ENCODE data around the gene CHST9. TPM values are rescaled to one million over a fixed set of nuclear protein-coding genes. Genes with fewer than 3 reads are reported as not detected.
"Not testable (repeated sequence)": the region's sequence is repeated elsewhere in the genome, so short reads cannot be mapped to it uniquely, and the experiment has no call there.

The CHST9 gene, protein sequence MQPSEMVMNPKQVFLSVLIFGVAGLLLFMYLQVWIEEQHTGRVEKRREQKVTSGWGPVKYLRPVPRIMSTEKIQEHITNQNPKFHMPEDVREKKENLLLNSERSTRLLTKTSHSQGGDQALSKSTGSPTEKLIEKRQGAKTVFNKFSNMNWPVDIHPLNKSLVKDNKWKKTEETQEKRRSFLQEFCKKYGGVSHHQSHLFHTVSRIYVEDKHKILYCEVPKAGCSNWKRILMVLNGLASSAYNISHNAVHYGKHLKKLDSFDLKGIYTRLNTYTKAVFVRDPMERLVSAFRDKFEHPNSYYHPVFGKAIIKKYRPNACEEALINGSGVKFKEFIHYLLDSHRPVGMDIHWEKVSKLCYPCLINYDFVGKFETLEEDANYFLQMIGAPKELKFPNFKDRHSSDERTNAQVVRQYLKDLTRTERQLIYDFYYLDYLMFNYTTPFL
- polyA plus RNA-seq (2011; rRNA removed) (0.03 and 0.06 TPM in 2 replicates), polyA plus RNA-seq (2017; fragmentation: RNase III; extraction: RNeasy Plus Mini Kit Qiagen cat#74134 plus additional on column Dnase treatment) (not detected in 3 replicates), polyA minus RNA-seq (2011; rRNA and poly(A)+ RNA removed) (not detected in 2 replicates)
- polyA plus RNA-seq (2012; cell fraction: cytosol; rRNA removed), result not detected in 2 replicates
- polyA plus RNA-seq (2012; cell fraction: nucleus; rRNA removed), result not detected in 2 replicates

DNA sequence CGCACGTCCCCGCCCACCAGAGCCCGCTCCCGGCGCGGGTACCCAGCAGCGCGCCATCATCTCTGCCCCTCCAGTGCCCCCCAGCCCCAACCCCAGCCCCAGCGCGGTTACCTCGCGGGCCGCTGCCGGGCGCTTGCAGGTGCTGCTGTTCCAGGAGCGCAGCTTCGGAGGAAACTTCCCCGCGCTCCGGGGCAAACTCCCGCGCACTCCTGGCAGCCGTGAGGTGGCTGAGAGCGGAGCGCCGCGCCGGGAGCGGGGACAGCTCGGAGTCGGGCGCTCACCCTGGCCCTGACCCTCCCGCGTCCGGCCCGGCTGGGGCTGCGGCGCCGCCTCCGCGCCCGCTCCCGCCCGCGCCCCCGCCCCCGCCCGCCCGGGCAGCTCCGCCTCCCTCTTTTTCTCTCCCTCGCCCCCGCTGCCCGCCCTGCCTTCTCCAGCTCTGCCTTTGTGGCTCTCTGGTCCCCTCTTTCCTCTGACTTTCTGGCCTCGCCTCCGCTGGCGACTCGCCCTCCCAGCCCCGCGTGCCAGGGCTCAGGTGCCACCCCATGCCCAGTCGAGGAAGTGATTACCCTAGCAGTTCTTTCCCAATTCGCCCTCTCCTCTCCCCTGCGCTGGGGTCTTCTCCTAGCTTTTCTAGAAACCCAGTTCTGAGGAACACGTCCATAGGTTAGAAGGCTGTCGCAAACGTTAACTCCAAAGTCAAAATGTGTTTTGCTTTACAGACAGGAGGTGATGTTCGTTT lies at the start of gene CHST9:
Gene CHST9 (minus strand): TSS at position 284 of the 739 bp plus-strand sequence. CDS start 42,499 bp downstream, outside the sequence.
- 7% methylated on average over 31 of the region's 67 CpGs for WGBS (ENCODE audit: missing lambda C conversion rate)
- ChIA-PET CTCF (no interaction called here), POLR2A (no interaction called here)
- H3K9me3 ChIP-seq, result no peaks in the 10 kb centered on the region
- no peak for FAIRE-seq
- H3K4me1 ChIP-seq, result no peaks in the 10 kb centered on the region
- peak within 1 kb of the TSS; percentile 75 for H3K4me2 ChIP-seq
- no peak within 1 kb of the TSS for H3K27ac ChIP-seq
- DNase-seq (ENCODE audit: low read depth in 1 of 2, low spot score in 1 of 2), result no peak
- peak; percentile 39 to 52; a peak in 4 of 6 replicates for ATAC-seq
- no peak for TF ChIP-seq HDAC2 (IDR thresholded peaks at IDR 0.05)
- TF ChIP-seq HES2 (IDR thresholded peaks at IDR 0.05), result no peak
- no peak for TF ChIP-seq KDM5A (IDR thresholded peaks at IDR 0.05)
- TF ChIP-seq CBX8 (IDR thresholded peaks at IDR 0.05), result no peak
- no peak for TF ChIP-seq FOSB (CRISPR knock-in tag; IDR thresholded peaks at IDR 0.05)
- no peak for TF ChIP-seq EHF (CRISPR knock-in tag; IDR thresholded peaks at IDR 0.05)
- TF ChIP-seq MAFK (IDR thresholded peaks at IDR 0.05; ENCODE audit: partially characterized antibody), result no peak
- TF ChIP-seq NPAS2 (CRISPR knock-in tag; IDR thresholded peaks at IDR 0.05; ENCODE audit: borderline replicate concordance), result no peak
- no peak for TF ChIP-seq EP300 (IDR thresholded peaks at IDR 0.05)
- TF ChIP-seq NFE2L2 (conservative IDR thresholded peaks at IDR 0.05; ENCODE audit: low read length), result no peak
- TF ChIP-seq CBX2 (IDR thresholded peaks at IDR 0.05; ENCODE audit: borderline replicate concordance, low read depth), result no peak
- TF ChIP-seq CHD4 (IDR thresholded peaks at IDR 0.05; ENCODE audit: borderline replicate concordance), result no peak
- peak within 1 kb of the TSS; percentile 33 for H3K4me3 ChIP-seq

GRCh38 chr18:27232355-27232754 lies 47.2 kb upstream of the CHST9 start:
- H3K27ac ChIP-seq; H3K4me3 ChIP-seq; POLR2A ChIA-PET; H3K9me3 ChIP-seq; ATAC-seq; H3K4me2 ChIP-seq; CTCF ChIA-PET; H3K4me1 ChIP-seq; DNase-seq (ENCODE audit: low read depth in 1 of 2, low spot score in 1 of 2); FAIRE-seq: not testable (repeated sequence)
- 45% methylated on average over 6 of the region's 6 CpGs for WGBS (ENCODE audit: missing lambda C conversion rate)

- CTCF ChIA-PET; POLR2A ChIA-PET; H3K27ac ChIP-seq; H3K4me3 ChIP-seq; FAIRE-seq; ATAC-seq; H3K4me1 ChIP-seq; H3K4me2 ChIP-seq; H3K9me3 ChIP-seq; DNase-seq (ENCODE audit: low read depth in 1 of 2, low spot score in 1 of 2): not testable (repeated sequence)
- WGBS (ENCODE audit: missing lambda C conversion rate), result 60% methylated on average over 6 of the region's 6 CpGs
These were observed 46.6 kb upstream of the CHST9 start for GRCh38 chr18:27231671-27232070.

GRCh38 chr18:27231221-27231620 lies 46.1 kb upstream of the CHST9 start:
- H3K4me1 ChIP-seq; CTCF ChIA-PET; ATAC-seq; POLR2A ChIA-PET; H3K4me3 ChIP-seq; H3K4me2 ChIP-seq; FAIRE-seq; DNase-seq (ENCODE audit: low read depth in 1 of 2, low spot score in 1 of 2); H3K9me3 ChIP-seq; H3K27ac ChIP-seq: not testable (repeated sequence)
- 13% methylated on average over 5 of the region's 5 CpGs for WGBS (ENCODE audit: missing lambda C conversion rate)

GRCh38 chr18:27227721-27228120 lies 42.6 kb upstream of the CHST9 start:
- no peaks in the 10 kb centered on the region for H3K4me1 ChIP-seq
- FAIRE-seq (no peak), ATAC-seq (no peak), DNase-seq (ENCODE audit: low read depth in 1 of 2, low spot score in 1 of 2) (no peak)
- ChIA-PET CTCF (no interaction called here), POLR2A (no interaction called here)
- no peak for TF ChIP-seq TP53 (CRISPR knock-in tag; IDR thresholded peaks at IDR 0.05)
- no peak for TF ChIP-seq HOXA7 (CRISPR knock-in tag; IDR thresholded peaks at IDR 0.05)
- TF ChIP-seq HEYL (CRISPR knock-in tag; IDR thresholded peaks at IDR 0.05), result no peak
- no peak for TF ChIP-seq NR3C1 (IDR thresholded peaks at IDR 0.05)
- no peak for TF ChIP-seq FOSL2 (IDR thresholded peaks at IDR 0.05)
- TF ChIP-seq FOSL2 (CRISPR knock-in tag; IDR thresholded peaks at IDR 0.05), result no peak
- no peak for TF ChIP-seq CHD2 (IDR thresholded peaks at IDR 0.05; ENCODE audit: low read length, partially characterized antibody)
- no peak for TF ChIP-seq SREBF2 (IDR thresholded peaks at IDR 0.05)
- TF ChIP-seq MAFK (IDR thresholded peaks at IDR 0.05; ENCODE audit: partially characterized antibody), result no peak
- TF ChIP-seq FOXS1 (CRISPR knock-in tag; IDR thresholded peaks at IDR 0.05), result no peak
- no peak for TF ChIP-seq KDM5A (IDR thresholded peaks at IDR 0.05)
- TF ChIP-seq, protein P1, sequence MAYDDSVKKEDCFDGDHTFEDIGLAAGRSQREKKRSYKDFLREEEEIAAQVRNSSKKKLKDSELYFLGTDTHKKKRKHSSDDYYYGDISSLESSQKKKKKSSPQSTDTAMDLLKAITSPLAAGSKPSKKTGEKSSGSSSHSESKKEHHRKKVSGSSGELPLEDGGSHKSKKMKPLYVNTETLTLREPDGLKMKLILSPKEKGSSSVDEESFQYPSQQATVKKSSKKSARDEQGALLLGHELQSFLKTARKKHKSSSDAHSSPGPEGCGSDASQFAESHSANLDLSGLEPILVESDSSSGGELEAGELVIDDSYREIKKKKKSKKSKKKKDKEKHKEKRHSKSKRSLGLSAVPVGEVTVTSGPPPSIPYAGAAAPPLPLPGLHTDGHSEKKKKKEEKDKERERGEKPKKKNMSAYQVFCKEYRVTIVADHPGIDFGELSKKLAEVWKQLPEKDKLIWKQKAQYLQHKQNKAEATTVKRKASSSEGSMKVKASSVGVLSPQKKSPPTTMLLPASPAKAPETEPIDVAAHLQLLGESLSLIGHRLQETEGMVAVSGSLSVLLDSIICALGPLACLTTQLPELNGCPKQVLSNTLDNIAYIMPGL (CRISPR knock-in tag; IDR thresholded peaks at IDR 0.05; ENCODE audit: borderline replicate concordance), result no peak
- no peak for TF ChIP-seq PHF8 (IDR thresholded peaks at IDR 0.05; ENCODE audit: borderline replicate concordance, low read depth)
- TF ChIP-seq RARB (CRISPR knock-in tag; IDR thresholded peaks at IDR 0.05), result no peak
- WGBS (ENCODE audit: missing lambda C conversion rate), result 50% methylated on average over 1 of the region's 1 CpG
- no peak overlapping the region for H3K4me3 ChIP-seq
- H3K27ac ChIP-seq, result no peak overlapping the region
- H3K9me3 ChIP-seq, result no peaks in the 10 kb centered on the region
- no peak overlapping the region for H3K4me2 ChIP-seq

Data from A549 (cell line).